ENCODE data around the gene SRGAP1. TPM values are rescaled to one million over a fixed set of nuclear protein-coding genes. Genes with fewer than 3 reads are reported as not detected.

SRGAP1 gene
- polyA plus RNA-seq, 1 donor (not counting 4 experiments of a cell fraction or from before 2014, with no cell fraction given): 4.5 TPM

- DNase-seq (ENCODE audit: low read depth, low spot score) (no peak), FAIRE-seq (peak; percentile 62)
- Histone ChIP-seq H3K4me1 (ENCODE audit: control insufficient read depth, extremely low read depth, insufficient read depth, low read length) (peaks cover 21% of the 10 kb centered on the region), H4K20me1 (ENCODE audit: control insufficient read depth, extremely low read depth, insufficient read depth, low read length) (no peaks in the 10 kb centered on the region), H3K27ac (ENCODE audit: control insufficient read depth, insufficient read depth, low read length) (peak overlapping the region; percentile 92), H3K79me2 (ENCODE audit: control insufficient read depth, insufficient read depth, low read length) (no peaks in the 10 kb centered on the region), H3K27me3 (ENCODE audit: control insufficient read depth, extremely low read depth, insufficient read depth, low read length) (no peaks in the 10 kb centered on the region), H3K4me2 (ENCODE audit: control insufficient read depth, extremely low read depth, insufficient read depth, low read depth, low read length) (peak overlapping the region; percentile 96), H3K9ac (ENCODE audit: control insufficient read depth, extremely low read depth, insufficient read depth, low read length) (peak overlapping the region; percentile 37), H3K36me3 (ENCODE audit: control insufficient read depth in 2 of 2, extremely low read depth in 1 of 2, insufficient read depth in 2 of 2, low read length in 2 of 2) (no peaks in the 10 kb centered on the region), H3K9me1 (ENCODE audit: control insufficient read depth, extremely low read depth, insufficient read depth, low read length) (peaks cover 2% of the 10 kb centered on the region), H2AFZ (ENCODE audit: control insufficient read depth, low read length) (peak overlapping the region; percentile 54), H3K9me3 (ENCODE audit: control insufficient read depth, low read depth, low read length) (no peaks in the 10 kb centered on the region), H3K4me3 (ENCODE audit: control insufficient read depth in 2 of 3, extremely low read depth in 1 of 3, insufficient read depth in 2 of 3, low read depth in 1 of 3, low read length in 3 of 3) (peak overlapping the region in 2 of 3 experiments; percentile 46 to 55)
- dilution Hi-C loops (cut with MboI; ENCODE audit: extremely low pct_ligation_motif_present, low sequenced_read_pairs): no loop called here
- TF ChIP-seq EZH2 (IDR thresholded peaks at IDR 0.05; ENCODE audit: low read length) (no peak), CTCF (optimal IDR thresholded peaks at IDR 0.05 in 1 of 3, IDR thresholded peaks at IDR 0.05 in 1 of 3, conservative IDR thresholded peaks at IDR 0.05 in 1 of 3; ENCODE audit: extremely low read depth in 1 of 3, insufficient read depth in 2 of 3, low read length in 3 of 3) (no peak)
Measured at GRCh38 chr12:64187370-64187769, 342.9 kb downstream of the SRGAP1 start.

- peaks cover 2% of the 10 kb centered on the region for H3K9me1 ChIP-seq (ENCODE audit: control insufficient read depth, extremely low read depth, insufficient read depth, low read length)
- no peak overlapping the region for H3K9ac ChIP-seq (ENCODE audit: control insufficient read depth, extremely low read depth, insufficient read depth, low read length)
- H2AFZ ChIP-seq (ENCODE audit: control insufficient read depth, low read length): no peak overlapping the region
- FAIRE-seq (no peak), DNase-seq (ENCODE audit: low read depth, low spot score) (no peak)
- no peaks in the 10 kb centered on the region for H4K20me1 ChIP-seq (ENCODE audit: control insufficient read depth, extremely low read depth, insufficient read depth, low read length)
- TF ChIP-seq CTCF (optimal IDR thresholded peaks at IDR 0.05 in 1 of 3, IDR thresholded peaks at IDR 0.05 in 1 of 3, conservative IDR thresholded peaks at IDR 0.05 in 1 of 3; ENCODE audit: extremely low read depth in 1 of 3, insufficient read depth in 2 of 3, low read length in 3 of 3) (no peak), EZH2 (IDR thresholded peaks at IDR 0.05; ENCODE audit: low read length) (no peak)
- H3K36me3 ChIP-seq (ENCODE audit: control insufficient read depth in 2 of 2, extremely low read depth in 1 of 2, insufficient read depth in 2 of 2, low read length in 2 of 2): no peaks in the 10 kb centered on the region
- H3K4me1 ChIP-seq (ENCODE audit: control insufficient read depth, extremely low read depth, insufficient read depth, low read length): peaks cover 17% of the 10 kb centered on the region
- H3K27ac ChIP-seq (ENCODE audit: control insufficient read depth, insufficient read depth, low read length): peak overlapping the region; percentile 92
- H3K79me2 ChIP-seq (ENCODE audit: control insufficient read depth, insufficient read depth, low read length): no peaks in the 10 kb centered on the region
- H3K4me2 ChIP-seq (ENCODE audit: control insufficient read depth, extremely low read depth, insufficient read depth, low read depth, low read length): peak overlapping the region; percentile 96
- H3K4me3 ChIP-seq (ENCODE audit: control insufficient read depth in 2 of 3, extremely low read depth in 1 of 3, insufficient read depth in 2 of 3, low read depth in 1 of 3, low read length in 3 of 3): peak overlapping the region in 1 of 3 experiments; percentile 55
- no peaks in the 10 kb centered on the region for H3K9me3 ChIP-seq (ENCODE audit: control insufficient read depth, low read depth, low read length)
- no peaks in the 10 kb centered on the region for H3K27me3 ChIP-seq (ENCODE audit: control insufficient read depth, extremely low read depth, insufficient read depth, low read length)
- dilution Hi-C loops (cut with MboI; ENCODE audit: extremely low pct_ligation_motif_present, low sequenced_read_pairs): no loop called here
Measured at GRCh38 chr12:64187794-64188193, 343.3 kb downstream of the SRGAP1 start.
